D721Med (cell line): Measurements from ENCODE around the gene ZDHHC6.
"Not testable (repeated sequence)": the region's sequence is repeated elsewhere in the genome, so short reads cannot be mapped to it uniquely, and the experiment has no call there.

Experiments used
- DNase-seq: peaks from one replicate; pipeline ENCODE4 v3.0.0; 2011; ENCODE audit warnings: low spot score; ENCODE audit not compliant: insufficient read length
- FAIRE-seq: peaks from 2 replicates; lab custom pipeline; 2011; peaks lifted over from hg19 to GRCh38; lab: Jason Lieb, UNC
- CTCF ChIP-seq: IDR thresholded peaks from 2 replicates; pipeline ENCODE4 v1.5.1; 2012; ENCODE audit warnings: mild to moderate bottlenecking, control low read depth; ENCODE audit not compliant: insufficient read depth; ENCODE audit errors: missing control alignments

Gene ZDHHC6

DNA sequence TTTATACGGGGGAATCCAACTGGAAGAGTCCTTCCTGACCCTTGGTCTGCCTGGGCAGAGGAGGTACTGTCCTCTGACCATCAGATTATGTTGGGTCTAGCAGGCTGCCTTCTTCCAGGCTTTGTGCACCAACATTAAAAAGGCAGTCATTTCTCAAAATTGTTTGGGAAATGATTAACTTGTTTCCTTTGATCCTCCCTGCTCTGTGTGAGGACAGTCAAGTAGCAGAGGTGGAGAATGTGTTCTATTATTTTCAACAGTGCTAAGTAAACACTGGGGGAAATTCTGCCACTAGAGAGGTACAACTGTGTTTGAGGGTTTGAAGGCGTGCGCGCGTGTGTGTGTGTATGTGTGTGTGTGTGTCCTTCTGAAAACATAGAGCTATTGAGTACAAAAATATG, 52.2 kb downstream of the ZDHHC6 start:
- FAIRE-seq, result no peak
- DNase-seq, result no peak
- no peak for TF ChIP-seq CTCF

GRCh38 chr10:112393827-112394226, 52.9 kb downstream of the ZDHHC6 start:
- FAIRE-seq, result no peak

DNA sequence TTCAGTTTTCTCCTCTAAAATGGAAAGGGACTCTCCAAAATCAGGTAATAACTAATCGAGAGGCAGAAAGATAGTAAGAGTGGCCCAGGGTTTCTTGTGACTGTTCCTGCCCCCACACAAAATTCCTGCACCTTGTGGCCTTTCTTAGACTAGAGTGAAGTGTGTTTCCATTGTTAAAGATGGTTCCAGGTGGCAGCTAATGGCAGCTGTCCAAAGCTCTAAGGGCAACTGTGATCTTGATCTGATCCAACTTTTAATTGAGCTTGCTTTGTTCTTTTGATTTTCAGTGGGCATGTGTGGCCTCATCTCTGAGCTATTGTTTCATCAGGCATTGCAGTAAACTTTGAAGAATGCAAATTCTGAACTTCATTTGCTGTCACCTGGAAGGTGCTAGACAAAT, 53.4 kb downstream of the ZDHHC6 start:
- TF ChIP-seq CTCF, result no peak
- DNase-seq (no peak), FAIRE-seq (no peak)

More at GRCh38 chr10:112393827-112394226, 52.9 kb downstream of the ZDHHC6 start:
- no peak for DNase-seq
- TF ChIP-seq CTCF, result no peak

GRCh38 chr10:112390125-112390703, 56.5 kb downstream of the ZDHHC6 start:
- DNase-seq (no peak), FAIRE-seq (no peak)
- no peak for TF ChIP-seq CTCF

DNA sequence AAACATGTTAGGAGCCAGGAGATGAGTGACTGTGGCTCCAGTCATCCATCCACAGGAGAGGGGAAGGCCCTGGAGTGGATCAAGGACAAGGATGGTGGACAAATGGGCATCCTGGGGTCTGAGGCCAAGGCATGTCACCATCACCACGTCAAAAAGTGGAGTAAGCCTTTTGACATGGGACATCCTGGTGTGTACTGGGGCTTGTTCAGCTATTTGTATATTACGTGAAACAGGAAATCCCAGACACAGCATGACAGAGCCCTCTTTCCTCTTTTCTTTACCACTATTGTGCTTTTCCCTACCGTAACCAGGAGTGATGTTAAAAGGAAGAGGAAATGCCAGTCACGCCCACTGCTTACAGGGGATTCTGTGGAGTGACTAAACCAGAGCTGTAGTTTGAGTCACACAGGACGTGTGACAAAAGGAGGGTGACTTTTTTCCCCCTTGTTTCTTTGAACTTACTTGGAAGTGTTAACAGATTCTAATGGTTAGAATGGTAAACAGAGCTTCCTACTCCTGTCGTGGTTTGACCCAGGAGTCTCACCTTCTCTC, 57.4 kb downstream of the ZDHHC6 start:
- TF ChIP-seq CTCF, result no peak
- FAIRE-seq, result no peak
- no peak for DNase-seq

- FAIRE-seq (no peak), DNase-seq (no peak)
- TF ChIP-seq CTCF, result no peak
These were observed 58.2 kb downstream of the ZDHHC6 start for GRCh38 chr10:112388548-112388947.

GRCh38 chr10:112388056-112388455, 58.7 kb downstream of the ZDHHC6 start:
- not testable (repeated sequence) for FAIRE-seq, DNase-seq
